Pancreas (tissue), 10 donors: ENCODE results near the gene GHRHR. TPM values are rescaled to one million over a fixed set of nuclear protein-coding genes. Genes with fewer than 3 reads are reported as not detected.
A peak's percentile ranks its signal among the peaks of the same experiment; 100 is the strongest.

Experiments
- ATAC-seq, 4 donors: fragments of 200-7000 bp; cut with Tn5 transposase; one replicate each; pipeline versions ENCODE4 v1.8.0 to v1.9.1; 2020; ENCODE audit warnings: mild to moderate bottlenecking in 4 of 4, moderate library complexity in 4 of 4
- DNase-seq, 6 donors: peaks; one replicate each; pipeline ENCODE4 v3.0.0-alpha.2; 2020
- FAIRE-seq: peaks from 2 replicates; lab custom pipeline; 2012; peaks lifted over from hg19 to GRCh38; lab: Jason Lieb, UNC
- H3K27ac ChIP-seq, 4 donors: fragments of 200-600 bp; sonication (generic); 1 replicate in 3 of 4; 2 replicates in 1 of 4; pipeline versions ENCODE4 v1.5.0 to v1.8.0; 2020
- H3K27me3 ChIP-seq, 4 donors: fragments of 200-600 bp; one replicate each; pipeline ENCODE4 v1.8.0; 2021
- H3K36me3 ChIP-seq, 3 donors: fragments of 200-600 bp; sonication (generic) in 1 of 3; one replicate each; pipeline versions ENCODE4 v1.5.0 to v1.8.0; 2020 to 2021
- H3K4me1 ChIP-seq, 3 donors: fragments of 200-600 bp; one replicate each; pipeline ENCODE4 v1.8.0; 2021
- H3K4me3 ChIP-seq, 4 donors: fragments of 200-600 bp; sonication (generic) in 2 of 4; one replicate each; pipeline versions ENCODE4 v1.5.0 to v1.8.0; 2020 to 2021
- H3K9me3 ChIP-seq, 4 donors: fragments of 200-600 bp; one replicate each; pipeline ENCODE4 v1.8.0; 2021
- WGBS, 2 donors: extraction: QIAGEN DNeasy Blood & Tissue Kit; methylation state at CpG; one replicate each; pipeline ENCODE4 v1.1.7; 2013; 5-methylcytosine and 5-hydroxymethylcytosine counted together
- intact Hi-C, 3 donors: fragments of 100-400 bp; cut with DNase I; formaldehyde crosslinking; loops; one replicate each; pipeline versions ENCODE4 v1.11.1 to v1.14.2; 2022
- polyA plus RNA-seq, 2 donors: library from polyadenylated mRNA; stranded (reverse); fragments of 200-250 nt; gene quantifications; one replicate each; pipeline ENCODE4 v1.2.3, GENCODE V29; 2013
- total RNA-seq, 6 donors: library from RNA; stranded (reverse); fragmentation: NEBNext Ultra II Directional in 4 of 6; extraction: Animal tissue kit (Norgen Biotek cat#: 25700) in 4 of 6; gene quantifications; one replicate each; pipeline versions ENCODE4 v1.2.1 to v1.2.4, GENCODE V29; 2021 to 2023
- TF ChIP-seq, protein P1 (sequence below), 4 donors: fragments of 200-600 bp; sonication (generic) in 3 of 4; IDR thresholded peaks; one replicate each; pipeline versions ENCODE4 v1.5.0 to v1.8.0; 2021; ENCODE audit warnings: antibody characterized with exemption in 4 of 4
- donor health status: healthy with polysubstance abuse.
- donor health status: DM: no; HTN: no; CAD: no; lungs with moderate emphysema.
- donor health status: DM: no; HTN: no; CAD: no.
- donor health status: control.
- donor health status: control.
- donor health status: Bipolar disorder and iron deficiency.
- donor health status: DM: yes; HTN: yes; CAD: no.
- donor health status: DM: no; HTN: no; CAD: no.
- donor health status: DM: no; HTN: no; CAD: no.
- donor health status: DM: yes; HTN: yes; CAD: no.

Gene GHRHR
- total and polyA plus RNA-seq, 8 donors, result 0.34 to 0.55 (median 0.47) TPM; not detected in 5

GRCh38 chr7:30988351-30989005 lies 24.7 kb downstream of the GHRHR start:
- no peaks in the 10 kb centered on the region for H3K9me3 ChIP-seq
- peak; percentile 93 to 98 (median 98) for ATAC-seq
- H3K27me3 ChIP-seq, result no peaks in the 10 kb centered on the region
- 17 to 19% methylated on average over 18 to 19 of the region's 19 CpGs for WGBS, 2 donors
- no peak overlapping the region for H3K4me3 ChIP-seq
- TF ChIP-seq, protein P1, sequence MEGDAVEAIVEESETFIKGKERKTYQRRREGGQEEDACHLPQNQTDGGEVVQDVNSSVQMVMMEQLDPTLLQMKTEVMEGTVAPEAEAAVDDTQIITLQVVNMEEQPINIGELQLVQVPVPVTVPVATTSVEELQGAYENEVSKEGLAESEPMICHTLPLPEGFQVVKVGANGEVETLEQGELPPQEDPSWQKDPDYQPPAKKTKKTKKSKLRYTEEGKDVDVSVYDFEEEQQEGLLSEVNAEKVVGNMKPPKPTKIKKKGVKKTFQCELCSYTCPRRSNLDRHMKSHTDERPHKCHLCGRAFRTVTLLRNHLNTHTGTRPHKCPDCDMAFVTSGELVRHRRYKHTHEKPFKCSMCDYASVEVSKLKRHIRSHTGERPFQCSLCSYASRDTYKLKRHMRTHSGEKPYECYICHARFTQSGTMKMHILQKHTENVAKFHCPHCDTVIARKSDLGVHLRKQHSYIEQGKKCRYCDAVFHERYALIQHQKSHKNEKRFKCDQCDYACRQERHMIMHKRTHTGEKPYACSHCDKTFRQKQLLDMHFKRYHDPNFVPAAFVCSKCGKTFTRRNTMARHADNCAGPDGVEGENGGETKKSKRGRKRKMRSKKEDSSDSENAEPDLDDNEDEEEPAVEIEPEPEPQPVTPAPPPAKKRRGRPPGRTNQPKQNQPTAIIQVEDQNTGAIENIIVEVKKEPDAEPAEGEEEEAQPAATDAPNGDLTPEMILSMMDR (IDR thresholded peaks at IDR 0.05), result no peak
- no peak for FAIRE-seq
- peaks cover 0 to 5% (median 0%) of the 10 kb centered on the region in 3 donors for H3K4me1 ChIP-seq
- intact Hi-C loops, result loop anchor here in 1 of 3 donors (5.0 kb wide), 1 partner anchor 129 kb away; no protein-coding TSS in a partner anchor
- peak overlapping the region in 2 of 4 donors; percentile 16 to 30 for H3K27ac ChIP-seq
- no peaks in the 10 kb centered on the region for H3K36me3 ChIP-seq
- peak; percentile 79 to 93 (median 86) for DNase-seq

- no peak for FAIRE-seq
- no peak for ATAC-seq
- intact Hi-C loops, result loop anchor here in 1 of 3 donors (5.0 kb wide), 1 partner anchor 128 kb away; no protein-coding TSS in a partner anchor
These were observed 25.5 kb downstream of the GHRHR start for GRCh38 chr7:30989008-30989823.

GRCh38 chr7:30989824-30990672 lies 26.3 kb downstream of the GHRHR start:
- TF ChIP-seq, protein P1 (IDR thresholded peaks at IDR 0.05), result no peak
- intact Hi-C loops, result loop anchor here in 1 of 3 donors (5.0 kb wide), 1 partner anchor 127 kb away; no protein-coding TSS in a partner anchor
- ATAC-seq, result no peak
- Histone ChIP-seq H3K36me3 (no peaks in the 10 kb centered on the region), H3K27me3 (no peaks in the 10 kb centered on the region), H3K9me3 (no peaks in the 10 kb centered on the region), H3K4me1 (peaks cover 0 to 5% (median 0%) of the 10 kb centered on the region in 3 donors), H3K4me3 (no peak overlapping the region), H3K27ac (no peak overlapping the region)
- no peak for FAIRE-seq
- DNase-seq, result peak in 1 of 6 donors; percentile 22
- 80 to 83% methylated on average over 10 of the region's 10 CpGs for WGBS, 2 donors

More at GRCh38 chr7:30989008-30989823, 25.5 kb downstream of the GHRHR start:
- peak overlapping the region in 2 of 4 donors; percentile 11 to 30 for H3K27ac ChIP-seq
- peak in 1 of 6 donors; percentile 37 for DNase-seq
- peaks cover 0 to 5% (median 0%) of the 10 kb centered on the region in 3 donors for H3K4me1 ChIP-seq
- H3K36me3 ChIP-seq, result no peaks in the 10 kb centered on the region
- WGBS, 2 donors, result 75 to 78% methylated on average over 16 of the region's 16 CpGs
- H3K4me3 ChIP-seq, result no peak overlapping the region
- TF ChIP-seq, protein P1 (IDR thresholded peaks at IDR 0.05), result no peak
- H3K9me3 ChIP-seq, result no peaks in the 10 kb centered on the region
- H3K27me3 ChIP-seq, result no peaks in the 10 kb centered on the region

DNA sequence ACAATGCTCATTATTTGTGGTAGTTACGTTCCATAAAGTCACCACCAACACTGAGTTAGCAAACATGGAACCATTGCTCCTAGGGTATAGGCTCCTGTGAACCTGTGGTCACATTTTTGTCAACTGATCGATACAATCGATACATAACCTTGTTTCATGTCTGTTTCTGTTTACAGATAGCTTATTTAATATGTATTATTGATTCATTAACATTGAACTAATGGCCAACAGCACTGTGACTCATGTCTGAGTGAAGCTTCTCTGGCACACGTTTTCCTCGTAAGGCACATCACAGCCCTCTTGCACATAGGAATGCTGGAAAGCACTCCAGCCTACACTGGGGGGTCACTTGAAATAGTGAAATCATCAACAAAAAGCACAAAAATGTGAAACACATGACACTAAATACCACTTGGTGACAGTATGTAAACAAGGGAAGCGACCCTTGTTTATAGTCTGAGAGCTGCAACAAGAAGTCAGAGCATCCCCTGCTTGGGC lies 27.0 kb downstream of the GHRHR start:
- H3K27ac ChIP-seq, result no peak overlapping the region
- TF ChIP-seq, protein P1 (IDR thresholded peaks at IDR 0.05), result no peak
- DNase-seq, result no peak
- H3K4me3 ChIP-seq, result no peak overlapping the region
- no peak for FAIRE-seq
- no peaks in the 10 kb centered on the region for H3K36me3 ChIP-seq
- intact Hi-C loops, result no loop called here
- no peaks in the 10 kb centered on the region for H3K27me3 ChIP-seq
- H3K4me1 ChIP-seq, result peaks cover 0 to 5% (median 0%) of the 10 kb centered on the region in 3 donors
- no peak for ATAC-seq
- 74 to 88% methylated on average over 6 of the region's 6 CpGs for WGBS, 2 donors
- no peaks in the 10 kb centered on the region for H3K9me3 ChIP-seq
